Head of caudate nucleus (tissue), 42 donors: ENCODE data around the gene DUSP12.
"Not testable (repeated sequence)": the region's sequence is repeated elsewhere in the genome, so short reads cannot be mapped to it uniquely, and the experiment has no call there.

Experiments
- DNase-seq, 42 donors: peaks; one replicate each; pipeline versions ENCODE4 v3.0.0 to v3.0.0-alpha.2; 2020 to 2021; ENCODE audit warnings: mixed read lengths in 7 of 42
- intact Hi-C: fragments of 100-400 bp; cut with DNase I; formaldehyde crosslinking; loops from one replicate; pipeline ENCODE4 v1.15.0; 2022

Gene DUSP12

GRCh38 chr1:161766102-161766981 is 16.8 kb downstream of the DUSP12 start, which contains the start of gene ATF6:
Gene ATF6, plus strand, starts transcription at chr1:161766320. Its CDS starts 41 bp downstream, at chr1:161766361.
- DNase-seq = peak; percentile 70 to 94 (median 85)

GRCh38 chr1:161768461-161768860 is 18.9 kb downstream of the DUSP12 start:
- no peak for DNase-seq
- intact Hi-C loops = no loop called here

More at GRCh38 chr1:161766102-161766981, 16.8 kb downstream of the DUSP12 start, which contains the start of gene ATF6:
- intact Hi-C loops = no loop called here

- intact Hi-C loops = no loop called here
- DNase-seq = no peak
Observed at GRCh38 chr1:161768986-161769672, 19.5 kb downstream of the DUSP12 start.

GRCh38 chr1:161769673-161770045 is 20.1 kb downstream of the DUSP12 start:
- DNase-seq, intact Hi-C loops: not testable (repeated sequence)

GRCh38 chr1:161770250-161770649 is 20.7 kb downstream of the DUSP12 start:
- no peak for DNase-seq
- intact Hi-C loops = no loop called here

- intact Hi-C loops = no loop called here
- DNase-seq = no peak
Observed at GRCh38 chr1:161771161-161771560, 21.6 kb downstream of the DUSP12 start.

- DNase-seq = no peak
- intact Hi-C loops = no loop called here
Observed at GRCh38 chr1:161771973-161772372, 22.4 kb downstream of the DUSP12 start.

GRCh38 chr1:161772397-161772796 is 22.8 kb downstream of the DUSP12 start:
- DNase-seq = no peak
- intact Hi-C loops = no loop called here

- intact Hi-C loops = no loop called here
- no peak for DNase-seq
Observed at GRCh38 chr1:161773791-161774190, 24.2 kb downstream of the DUSP12 start.

GRCh38 chr1:161777261-161777660 is 27.7 kb downstream of the DUSP12 start:
- intact Hi-C loops = no loop called here
- DNase-seq = no peak

- intact Hi-C loops = no loop called here
- DNase-seq = no peak
Observed at GRCh38 chr1:161778522-161778921, 28.9 kb downstream of the DUSP12 start.

- intact Hi-C loops = no loop called here
- DNase-seq = no peak
Observed at GRCh38 chr1:161779393-161779792, 29.8 kb downstream of the DUSP12 start.

- intact Hi-C loops = no loop called here
Observed at GRCh38 chr1:161781995-161782394, 32.4 kb downstream of the DUSP12 start.

GRCh38 chr1:161782886-161783285 is 33.3 kb downstream of the DUSP12 start:
- intact Hi-C loops = no loop called here
- DNase-seq = no peak

More at GRCh38 chr1:161781995-161782394, 32.4 kb downstream of the DUSP12 start:
- DNase-seq = no peak

GRCh38 chr1:161784968-161785367 is 35.4 kb downstream of the DUSP12 start:
- intact Hi-C loops = no loop called here
- DNase-seq = peak in 20 of 42 donors; percentile 8 to 56 (median 25)

- DNase-seq = no peak
- intact Hi-C loops = no loop called here
Observed at GRCh38 chr1:161787355-161787754, 37.8 kb downstream of the DUSP12 start.

- intact Hi-C loops = no loop called here
- no peak for DNase-seq
Observed at GRCh38 chr1:161790587-161791317, 41.2 kb downstream of the DUSP12 start.

GRCh38 chr1:161791904-161792655 is 42.5 kb downstream of the DUSP12 start:
- DNase-seq = no peak
- intact Hi-C loops = loop anchor here (2.0 kb wide), 1 partner anchor 245 kb away; no protein-coding TSS in a partner anchor

GRCh38 chr1:161792740-161793139 is 43.2 kb downstream of the DUSP12 start:
- peak in 8 of 42 donors; percentile 6 to 67 (median 20) for DNase-seq
- intact Hi-C loops = loop anchor here (2.0 kb wide), 1 partner anchor 244 kb away; no protein-coding TSS in a partner anchor
